Tibial nerve (tissue), 4 donors: ENCODE measurements around the gene CTNNA2. TPM values are rescaled to one million over a fixed set of nuclear protein-coding genes. Genes with fewer than 3 reads are reported as not detected.

ENCODE experiments used
- DNase-seq, 2 donors: peaks; one replicate each; pipeline ENCODE4 v3.0.0-alpha.2; 2019; ENCODE audit warnings: low spot score in 2 of 2
- H3K27ac ChIP-seq, 4 donors: fragments of 200-600 bp; sonication (generic) in 3 of 4; one replicate each; pipeline ENCODE4 v1.5.1; 2017 to 2019; ENCODE audit warnings: mild to moderate bottlenecking in 1 of 4
- H3K27me3 ChIP-seq, 2 donors: fragments of 200-600 bp; sonication (generic) in 1 of 2; one replicate each; pipeline versions ENCODE4 v1.5.1 to v1.6.0; 2017 to 2019
- H3K36me3 ChIP-seq, 3 donors: fragments of 200-600 bp; sonication (generic); one replicate each; pipeline ENCODE4 v1.5.1; 2018 to 2019
- H3K4me1 ChIP-seq, 4 donors: fragments of 200-600 bp; sonication (generic) in 3 of 4; one replicate each; pipeline ENCODE4 v1.5.1; 2017 to 2019
- H3K4me3 ChIP-seq, 4 donors: fragments of 200-600 bp; sonication (generic) in 3 of 4; one replicate each; pipeline ENCODE4 v1.5.1; 2017 to 2019; ENCODE audit warnings: mild to moderate bottlenecking in 1 of 4, moderate library complexity in 1 of 4
- H3K9me3 ChIP-seq, 4 donors: fragments of 200-600 bp; sonication (generic) in 3 of 4; one replicate each; pipeline ENCODE4 v1.5.1; 2017 to 2019
- EP300 ChIP-seq, 2 donors: sonication (generic); formaldehyde crosslinking; IDR thresholded peaks; one replicate each; pipeline ENCODE4 v1.6.1; 2017; ENCODE audit warnings: antibody characterized with exemption in 2 of 2, mild to moderate bottlenecking in 1 of 2
- POLR2A ChIP-seq, 2 donors: fragments of 450-650 bp; IDR thresholded peaks; one replicate each; pipeline ENCODE4 v1.6.1; 2017; ENCODE audit warnings: antibody characterized with exemption in 2 of 2, mild to moderate bottlenecking in 2 of 2, moderate library complexity in 2 of 2
- WGBS, 2 donors: methylation state at CpG; one replicate each; pipeline ENCODE4 v1.1.5; 2018; 5-methylcytosine and 5-hydroxymethylcytosine counted together
- total RNA-seq, 4 donors: library from RNA; depleted of rRNA; stranded (reverse); fragments of >200 nt; gene quantifications; one replicate each; pipeline ENCODE4 v1.1.0, GENCODE V29; 2016
- TF ChIP-seq, protein P1 (sequence below), 5 experiments: fragments of 200-600 bp in 3 of 5; fragments of 450-650 bp in 2 of 5; sonication (generic) in 3 of 5; IDR thresholded peaks; one replicate each; pipeline ENCODE4 v1.5.1; 2016 to 2019; ENCODE audit warnings: antibody characterized with exemption in 5 of 5, mild to moderate bottlenecking in 3 of 5, moderate library complexity in 2 of 5

CTNNA2 gene
- total RNA-seq, 4 donors from 2014 or later: 0.39 to 3.3 (median 0.75) TPM

DNA sequence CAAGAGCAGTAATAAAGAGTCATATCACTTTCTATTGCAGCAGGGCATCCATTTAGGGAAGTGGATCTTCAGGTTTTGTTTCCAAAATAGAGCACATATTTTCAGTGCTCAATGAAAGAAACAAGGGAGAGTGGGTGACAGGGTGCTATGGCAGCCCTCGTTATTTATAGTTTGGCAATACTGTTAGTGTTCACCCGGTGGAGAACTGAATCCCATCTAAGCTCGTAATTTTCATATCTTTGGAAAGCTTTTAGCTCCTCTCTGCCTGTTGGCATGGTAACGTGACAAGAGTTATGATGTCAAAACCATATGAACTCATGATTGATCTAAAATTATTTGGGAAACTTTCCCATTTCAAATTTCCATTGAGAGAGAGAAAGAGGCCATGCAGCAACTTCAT, 459.8 kb downstream of the CTNNA2 start:
- no peak for TF ChIP-seq POLR2A (IDR thresholded peaks at IDR 0.05)
- TF ChIP-seq, protein P1, sequence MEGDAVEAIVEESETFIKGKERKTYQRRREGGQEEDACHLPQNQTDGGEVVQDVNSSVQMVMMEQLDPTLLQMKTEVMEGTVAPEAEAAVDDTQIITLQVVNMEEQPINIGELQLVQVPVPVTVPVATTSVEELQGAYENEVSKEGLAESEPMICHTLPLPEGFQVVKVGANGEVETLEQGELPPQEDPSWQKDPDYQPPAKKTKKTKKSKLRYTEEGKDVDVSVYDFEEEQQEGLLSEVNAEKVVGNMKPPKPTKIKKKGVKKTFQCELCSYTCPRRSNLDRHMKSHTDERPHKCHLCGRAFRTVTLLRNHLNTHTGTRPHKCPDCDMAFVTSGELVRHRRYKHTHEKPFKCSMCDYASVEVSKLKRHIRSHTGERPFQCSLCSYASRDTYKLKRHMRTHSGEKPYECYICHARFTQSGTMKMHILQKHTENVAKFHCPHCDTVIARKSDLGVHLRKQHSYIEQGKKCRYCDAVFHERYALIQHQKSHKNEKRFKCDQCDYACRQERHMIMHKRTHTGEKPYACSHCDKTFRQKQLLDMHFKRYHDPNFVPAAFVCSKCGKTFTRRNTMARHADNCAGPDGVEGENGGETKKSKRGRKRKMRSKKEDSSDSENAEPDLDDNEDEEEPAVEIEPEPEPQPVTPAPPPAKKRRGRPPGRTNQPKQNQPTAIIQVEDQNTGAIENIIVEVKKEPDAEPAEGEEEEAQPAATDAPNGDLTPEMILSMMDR (IDR thresholded peaks at IDR 0.05): no peak
- TF ChIP-seq EP300 (IDR thresholded peaks at IDR 0.05): no peak
- H3K4me3 ChIP-seq: no peak overlapping the region
- DNase-seq: no peak
- no peak overlapping the region for H3K27ac ChIP-seq
- WGBS, 2 donors: 63 to 64% methylated on average over 4 of the region's 4 CpGs
- no peaks in the 10 kb centered on the region for H3K9me3 ChIP-seq
- no peaks in the 10 kb centered on the region for H3K36me3 ChIP-seq
- H3K27me3 ChIP-seq: no peaks in the 10 kb centered on the region
- no peaks in the 10 kb centered on the region for H3K4me1 ChIP-seq

DNA sequence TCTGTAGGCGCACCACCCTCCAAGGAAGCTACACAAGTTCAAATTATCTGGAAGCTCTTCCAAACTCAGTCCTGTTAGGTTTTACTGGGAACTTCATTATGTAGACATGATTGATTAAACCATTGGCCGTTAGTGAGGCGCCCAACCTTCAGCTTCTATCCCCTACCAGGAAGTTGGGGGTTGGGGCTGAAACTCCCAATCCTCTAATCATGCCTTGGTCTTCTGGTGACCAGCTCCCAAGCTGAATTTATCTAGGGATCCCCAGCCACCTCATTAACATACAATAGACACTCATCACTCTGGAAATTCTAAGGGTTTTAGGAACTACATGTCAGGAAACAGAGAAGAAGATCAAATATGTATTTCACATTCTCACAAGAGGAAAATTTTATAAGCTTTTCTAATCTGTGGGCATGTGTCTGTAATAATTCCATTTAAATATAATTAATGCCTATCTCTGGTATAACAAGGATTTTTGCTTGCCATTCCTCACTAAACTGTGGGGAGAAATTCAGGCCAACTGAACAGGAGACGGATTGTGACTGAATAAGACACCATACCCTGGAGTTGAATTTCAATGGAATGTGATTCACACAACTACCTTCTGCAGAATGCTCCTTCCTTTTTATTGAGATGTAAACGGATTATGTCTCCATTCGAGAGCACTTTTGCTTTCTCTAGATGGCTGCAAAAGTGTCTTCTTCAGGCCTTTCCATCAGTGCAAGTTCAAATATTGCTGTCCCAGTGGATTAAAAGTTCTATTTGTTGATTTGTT, 463.1 kb downstream of the CTNNA2 start:
- TF ChIP-seq POLR2A (IDR thresholded peaks at IDR 0.05): no peak
- TF ChIP-seq EP300 (IDR thresholded peaks at IDR 0.05): no peak
- TF ChIP-seq, protein P1 (IDR thresholded peaks at IDR 0.05): no peak
- no peaks in the 10 kb centered on the region for H3K9me3 ChIP-seq
- WGBS, 2 donors: 78 to 79% methylated on average over 6 of the region's 6 CpGs
- DNase-seq: no peak
- H3K27ac ChIP-seq: no peak overlapping the region
- no peaks in the 10 kb centered on the region for H3K27me3 ChIP-seq
- H3K4me3 ChIP-seq: no peak overlapping the region
- no peaks in the 10 kb centered on the region for H3K36me3 ChIP-seq
- H3K4me1 ChIP-seq: no peaks in the 10 kb centered on the region

DNA sequence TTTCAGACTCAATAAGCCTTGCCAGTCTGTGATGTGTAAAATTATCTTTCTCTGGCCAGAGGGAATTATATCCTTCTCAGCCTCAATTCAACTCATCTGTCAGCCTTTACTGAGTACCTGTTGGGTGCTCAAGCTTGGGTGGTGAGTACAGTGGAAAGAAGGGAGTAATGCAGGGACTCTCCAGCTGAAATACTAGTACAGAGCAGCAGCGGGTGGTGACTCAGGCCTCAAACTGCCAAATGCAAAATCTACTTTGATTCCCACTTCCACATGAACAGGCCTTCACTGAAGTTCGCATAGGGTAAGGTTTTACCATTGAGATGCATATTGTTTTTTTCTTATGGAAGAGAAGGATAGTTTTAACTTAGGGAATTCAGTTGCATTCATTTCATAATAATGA, 464.9 kb downstream of the CTNNA2 start:
- DNase-seq: no peak
- no peak overlapping the region for H3K4me3 ChIP-seq
- no peaks in the 10 kb centered on the region for H3K27me3 ChIP-seq
- no peaks in the 10 kb centered on the region for H3K36me3 ChIP-seq
- H3K9me3 ChIP-seq: no peaks in the 10 kb centered on the region
- TF ChIP-seq EP300 (IDR thresholded peaks at IDR 0.05) (no peak), POLR2A (IDR thresholded peaks at IDR 0.05) (no peak)
- TF ChIP-seq, protein P1 (IDR thresholded peaks at IDR 0.05): no peak
- H3K4me1 ChIP-seq: no peaks in the 10 kb centered on the region
- H3K27ac ChIP-seq: no peak overlapping the region
- WGBS, 2 donors: 86 to 89% methylated on average over 2 of the region's 2 CpGs

DNA sequence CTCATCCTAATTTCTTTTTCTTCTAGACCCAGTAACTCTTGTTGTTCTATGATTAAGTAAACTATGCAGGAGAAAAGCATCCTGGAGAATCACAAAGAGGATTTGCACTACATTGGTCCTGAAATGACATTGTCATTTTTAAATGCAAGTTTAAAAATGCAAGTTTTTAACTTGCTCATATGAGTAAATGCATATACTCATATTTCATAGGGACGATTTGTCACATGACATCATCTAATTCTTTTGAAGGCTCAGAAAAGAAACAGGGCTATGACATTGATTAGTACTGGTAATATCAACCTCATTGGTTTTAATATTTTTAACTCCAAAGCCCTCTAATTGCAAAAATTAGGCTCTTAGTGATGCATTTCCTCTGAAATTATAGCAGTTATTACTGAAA, 467.3 kb downstream of the CTNNA2 start:
- DNase-seq: no peak
- WGBS, 2 donors: 42 to 49% methylated on average over 1 of the region's 1 CpG
- Histone ChIP-seq H3K4me3 (no peak overlapping the region), H3K36me3 (no peaks in the 10 kb centered on the region), H3K9me3 (no peaks in the 10 kb centered on the region), H3K27me3 (no peaks in the 10 kb centered on the region), H3K27ac (no peak overlapping the region), H3K4me1 (no peaks in the 10 kb centered on the region)
- TF ChIP-seq, protein P1 (IDR thresholded peaks at IDR 0.05): no peak
- TF ChIP-seq POLR2A (IDR thresholded peaks at IDR 0.05): no peak
- TF ChIP-seq EP300 (IDR thresholded peaks at IDR 0.05): no peak

DNA sequence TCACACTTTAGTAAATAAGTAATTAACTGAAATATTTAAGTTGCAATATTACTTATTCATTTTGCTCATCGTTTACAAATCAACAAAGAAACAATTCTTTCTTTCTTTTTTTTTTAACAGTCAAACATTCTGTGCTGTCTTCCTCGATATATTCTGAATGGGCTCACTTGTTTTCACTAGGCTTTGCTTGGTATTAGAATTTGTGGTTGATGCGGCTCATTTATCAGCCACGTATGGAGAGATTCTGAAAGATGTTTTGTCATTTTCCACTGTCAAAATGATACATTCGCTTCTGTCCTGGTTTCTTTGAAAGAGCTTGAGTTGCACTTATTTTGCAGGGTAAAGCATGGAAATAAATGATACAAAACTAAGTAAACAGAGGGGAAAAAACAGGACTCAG, 468.0 kb downstream of the CTNNA2 start:
- H3K27me3 ChIP-seq: no peaks in the 10 kb centered on the region
- DNase-seq: no peak
- no peaks in the 10 kb centered on the region for H3K36me3 ChIP-seq
- 42 to 46% methylated on average over 5 of the region's 5 CpGs for WGBS, 2 donors
- H3K27ac ChIP-seq: no peak overlapping the region
- no peaks in the 10 kb centered on the region for H3K4me1 ChIP-seq
- H3K4me3 ChIP-seq: no peak overlapping the region
- H3K9me3 ChIP-seq: no peaks in the 10 kb centered on the region
- TF ChIP-seq POLR2A (IDR thresholded peaks at IDR 0.05) (no peak), EP300 (IDR thresholded peaks at IDR 0.05) (no peak)
- TF ChIP-seq, protein P1 (IDR thresholded peaks at IDR 0.05): no peak
